ENCODE results near the gene U2AF2.

U2AF2 gene

GRCh38 chr19:55654868-55655647 is at the start of gene U2AF2:
Gene U2AF2, plus strand, starts transcription at chr19:55655035. Its CDS starts 70 bp downstream, at chr19:55655105.
- FAIRE-seq (peak; percentile 90), DNase-seq (ENCODE audit: insufficient read length, low spot score) (peak; percentile 80)

- FAIRE-seq: peak; percentile 93
- DNase-seq (ENCODE audit: insufficient read length, low spot score): peak; percentile 92
Observed at GRCh38 chr19:55605207-55605636, 49.6 kb upstream of the U2AF2 start.

GRCh38 chr19:55605637-55606470 is 49.0 kb upstream of the U2AF2 start, which contains the start of gene ZNF865:
Gene ZNF865, plus strand, starts transcription at chr19:55605647. Its CDS starts 7,972 bp downstream, at chr19:55613619.
- DNase-seq (ENCODE audit: insufficient read length, low spot score): no peak
- peak; percentile 86 for FAIRE-seq

GRCh38 chr19:55606471-55606787 is 48.4 kb upstream of the U2AF2 start:
- no peak for FAIRE-seq
- DNase-seq (ENCODE audit: insufficient read length, low spot score): no peak

GRCh38 chr19:55606817-55607216 is 48.0 kb upstream of the U2AF2 start:
- no peak for FAIRE-seq
- DNase-seq (ENCODE audit: insufficient read length, low spot score): no peak

GRCh38 chr19:55609326-55609725 is 45.5 kb upstream of the U2AF2 start:
- DNase-seq (ENCODE audit: insufficient read length, low spot score) (no peak), FAIRE-seq (no peak)

GRCh38 chr19:55611300-55611982 is 43.4 kb upstream of the U2AF2 start:
- FAIRE-seq: no peak
- no peak for DNase-seq (ENCODE audit: insufficient read length, low spot score)

GRCh38 chr19:55611983-55612645 is 42.7 kb upstream of the U2AF2 start:
- no peak for DNase-seq (ENCODE audit: insufficient read length, low spot score)
- no peak for FAIRE-seq

- no peak for DNase-seq (ENCODE audit: insufficient read length, low spot score)
- FAIRE-seq: no peak
Observed at GRCh38 chr19:55613396-55613795, 41.4 kb upstream of the U2AF2 start.

GRCh38 chr19:55613930-55614710 is 40.7 kb upstream of the U2AF2 start:
- no peak for DNase-seq (ENCODE audit: insufficient read length, low spot score)
- no peak for FAIRE-seq

GRCh38 chr19:55614711-55615542 is 39.9 kb upstream of the U2AF2 start:
- FAIRE-seq (no peak), DNase-seq (ENCODE audit: insufficient read length, low spot score) (no peak)

GRCh38 chr19:55615543-55616394 is 39.1 kb upstream of the U2AF2 start:
- FAIRE-seq (no peak), DNase-seq (ENCODE audit: insufficient read length, low spot score) (no peak)

- DNase-seq (ENCODE audit: insufficient read length, low spot score) (no peak), FAIRE-seq (no peak)
Observed at GRCh38 chr19:55616395-55616875, 38.4 kb upstream of the U2AF2 start.

GRCh38 chr19:55617426-55617825 is 37.4 kb upstream of the U2AF2 start:
- no peak for FAIRE-seq
- no peak for DNase-seq (ENCODE audit: insufficient read length, low spot score)

- FAIRE-seq: no peak
- no peak for DNase-seq (ENCODE audit: insufficient read length, low spot score)
Observed at GRCh38 chr19:55618426-55618825, 36.4 kb upstream of the U2AF2 start.

- FAIRE-seq: no peak
- no peak for DNase-seq (ENCODE audit: insufficient read length, low spot score)
Observed at GRCh38 chr19:55619286-55619685, 35.5 kb upstream of the U2AF2 start.

GRCh38 chr19:55620410-55621204 is 34.2 kb upstream of the U2AF2 start:
- DNase-seq (ENCODE audit: insufficient read length, low spot score): no peak
- FAIRE-seq: no peak
